ENCODE results near the gene PDIA4.
A peak's percentile ranks its signal among the peaks of the same experiment; 100 is the strongest.
"Not testable (repeated sequence)": the region's sequence is repeated elsewhere in the genome, so short reads cannot be mapped to it uniquely, and the experiment has no call there.

The PDIA4 gene

DNA sequence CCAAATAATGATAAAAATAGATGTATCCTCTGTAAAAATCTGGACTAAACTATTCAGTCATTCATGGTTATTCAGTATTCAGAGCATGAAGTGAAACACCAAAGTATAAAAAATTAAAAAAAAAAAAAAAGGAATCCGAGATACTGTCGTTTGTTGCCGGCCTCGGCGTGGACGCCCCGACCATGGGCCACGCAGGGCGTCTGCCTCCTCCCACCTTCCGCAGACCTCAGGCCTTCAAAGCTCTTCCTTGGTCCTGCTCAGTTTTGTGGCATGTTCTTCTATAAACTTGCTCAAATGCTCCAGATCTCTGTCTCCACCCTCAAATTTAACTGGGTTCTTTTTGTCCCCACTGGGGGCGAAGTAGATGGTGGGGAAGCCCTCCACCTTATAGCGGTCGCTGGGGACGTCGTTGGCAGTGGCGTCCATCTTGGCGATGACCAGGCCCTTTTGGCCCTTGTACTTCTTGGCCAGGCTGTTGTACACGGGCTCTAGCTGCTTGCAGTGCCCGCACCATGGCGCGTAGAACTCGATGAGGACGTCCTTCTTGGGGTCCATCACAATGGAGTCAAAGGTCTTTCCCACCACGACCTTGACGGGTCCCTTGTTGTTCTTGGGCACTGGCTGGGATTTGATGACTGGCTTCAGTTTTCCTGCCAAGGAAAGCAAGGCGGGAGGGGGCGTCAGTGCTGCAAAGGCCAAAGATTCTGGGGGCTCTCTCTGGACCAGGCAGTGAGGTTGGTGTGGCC, 24.6 kb downstream of the PDIA4 start:
- DNase-seq (ENCODE audit: low spot score) = no peak

DNA sequence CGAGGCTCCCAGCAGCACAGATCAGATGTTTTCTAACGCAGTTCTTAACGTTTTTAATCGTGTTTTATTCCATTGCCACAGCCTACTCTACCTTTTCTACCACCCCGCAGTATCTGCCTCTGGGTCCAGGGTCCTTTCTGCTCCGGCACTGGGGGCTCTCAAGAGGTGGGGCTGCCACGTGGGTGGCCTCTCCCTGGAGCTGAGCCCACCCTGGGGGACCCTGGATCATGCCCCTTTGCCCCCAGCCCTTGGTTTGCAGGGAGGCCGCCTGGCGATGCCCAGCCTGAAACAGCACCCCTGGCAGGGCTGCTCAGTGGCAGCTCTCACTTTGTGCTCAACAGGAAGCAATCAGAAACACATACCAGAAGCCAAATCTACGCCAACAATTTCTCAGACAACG, 25.3 kb downstream of the PDIA4 start:
- no peak for DNase-seq (ENCODE audit: low spot score)

GRCh38 chr7:149002604-149003003, 25.7 kb downstream of the PDIA4 start:
- DNase-seq (ENCODE audit: low spot score) = no peak

DNA sequence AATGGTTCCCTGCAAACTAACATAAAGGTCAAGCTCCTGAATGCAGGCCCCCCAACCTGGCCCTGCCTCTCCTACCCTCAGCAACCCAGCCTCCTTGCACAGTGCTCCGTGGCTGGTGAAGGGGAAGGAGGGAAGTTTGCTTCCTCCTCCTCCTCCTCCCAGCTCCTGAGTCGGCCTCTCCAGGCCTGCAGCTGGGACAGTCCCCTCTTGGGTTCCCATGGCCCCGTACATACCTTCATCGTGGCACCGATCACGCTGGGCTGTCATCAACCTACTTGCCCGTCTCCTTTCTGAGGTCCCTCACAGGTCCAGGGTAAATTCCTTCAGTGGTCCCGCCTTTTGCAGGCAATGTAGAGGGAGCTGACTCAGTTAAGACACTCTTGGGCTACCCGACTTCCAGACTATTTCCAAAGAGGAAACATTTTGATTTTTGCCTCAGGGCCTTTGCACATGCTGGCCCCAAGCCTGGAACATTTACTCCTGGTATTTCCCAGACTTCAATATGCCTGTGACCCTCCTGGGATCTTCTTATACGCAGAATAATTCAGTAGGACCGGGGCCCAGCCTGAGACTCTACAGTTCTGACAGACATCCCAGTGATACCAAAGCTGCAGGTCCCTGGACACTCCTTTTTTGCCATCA, 26.8 kb downstream of the PDIA4 start:
- no peak for DNase-seq (ENCODE audit: low spot score)

- no peak for DNase-seq (ENCODE audit: low spot score)
Observed at GRCh38 chr7:149000961-149001360, 27.3 kb downstream of the PDIA4 start.

DNA sequence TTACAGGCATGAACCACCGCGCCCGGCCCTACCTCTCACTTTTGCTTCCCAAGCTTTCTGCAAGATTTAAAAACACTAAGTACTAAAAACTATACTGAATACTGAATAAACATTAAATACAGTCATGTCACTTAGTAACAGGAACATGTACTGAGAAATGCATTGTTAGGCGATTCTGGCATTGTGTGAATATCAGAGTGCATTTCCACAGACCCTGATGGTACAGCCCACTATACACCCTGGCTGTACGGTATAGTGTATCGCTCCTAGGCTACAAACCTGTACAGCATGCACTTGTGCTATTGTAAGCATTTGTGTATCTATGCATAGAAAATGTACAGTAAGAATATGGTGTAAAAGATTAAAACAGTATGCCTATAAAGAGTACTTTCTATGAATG, 29.1 kb downstream of the PDIA4 start:
- no peak for DNase-seq (ENCODE audit: low spot score)

DNA sequence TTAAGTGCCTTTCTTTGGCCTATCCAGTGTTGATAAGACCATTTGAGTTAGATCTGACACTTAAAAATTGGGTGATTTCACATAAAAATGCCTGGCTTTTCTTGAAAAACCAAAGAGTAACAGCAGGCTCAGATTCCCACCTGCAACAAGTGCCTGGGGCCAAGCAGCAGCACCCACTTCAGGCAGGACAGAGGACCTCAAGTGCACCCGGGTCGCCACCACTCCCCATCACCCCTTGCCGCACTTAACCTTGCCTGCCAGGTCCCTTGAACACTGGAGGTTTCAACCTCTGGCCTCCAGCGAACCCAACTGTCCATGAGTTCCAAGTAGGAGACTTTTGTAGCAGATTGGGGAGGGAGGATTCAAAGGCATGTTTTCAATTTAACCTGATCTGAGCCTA, 30.8 kb downstream of the PDIA4 start:
- DNase-seq (ENCODE audit: low spot score) = no peak

GRCh38 chr7:148994576-148994975, 33.7 kb downstream of the PDIA4 start:
- no peak for DNase-seq (ENCODE audit: low spot score)

DNA sequence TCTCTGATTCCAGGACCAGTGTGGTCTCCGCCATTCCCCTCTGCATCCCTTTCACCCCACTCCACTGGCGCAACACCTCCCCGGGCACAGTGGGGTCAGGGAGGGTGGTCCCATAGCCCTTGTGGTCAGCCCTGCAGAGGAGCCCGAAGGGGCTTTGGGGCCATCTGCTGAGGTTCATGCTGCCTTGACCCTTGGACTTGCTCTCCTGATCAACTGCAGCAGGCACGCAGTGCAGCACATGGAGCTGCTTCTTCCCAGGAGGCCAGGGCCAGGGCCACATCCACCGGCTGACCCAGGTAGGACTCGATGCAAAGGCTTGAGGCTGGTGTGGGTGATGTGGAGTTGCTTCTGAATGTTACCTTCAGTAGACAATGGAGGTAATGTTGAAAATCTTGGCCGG, 35.1 kb downstream of the PDIA4 start:
- DNase-seq (ENCODE audit: low spot score) = no peak

DNA sequence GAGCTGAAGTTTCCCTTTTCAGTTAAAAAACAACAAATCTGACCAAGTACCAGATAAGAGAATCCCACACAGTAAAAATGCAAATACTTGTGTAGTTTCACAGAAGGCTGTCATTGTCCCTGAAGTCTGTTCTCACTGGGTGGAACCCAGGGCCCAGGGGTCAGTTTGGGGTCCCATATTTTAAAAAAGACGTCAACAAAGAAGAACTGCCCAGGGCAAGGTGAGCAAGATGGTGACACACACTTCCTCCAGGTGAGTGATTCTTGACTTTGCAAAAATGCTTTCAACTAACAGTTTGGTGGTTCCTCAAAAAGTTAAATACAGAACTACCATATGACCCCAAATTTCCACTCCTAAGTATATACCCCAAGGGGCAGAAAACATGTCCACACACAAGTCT, 36.8 kb downstream of the PDIA4 start:
- DNase-seq (ENCODE audit: low spot score) = no peak

DNA sequence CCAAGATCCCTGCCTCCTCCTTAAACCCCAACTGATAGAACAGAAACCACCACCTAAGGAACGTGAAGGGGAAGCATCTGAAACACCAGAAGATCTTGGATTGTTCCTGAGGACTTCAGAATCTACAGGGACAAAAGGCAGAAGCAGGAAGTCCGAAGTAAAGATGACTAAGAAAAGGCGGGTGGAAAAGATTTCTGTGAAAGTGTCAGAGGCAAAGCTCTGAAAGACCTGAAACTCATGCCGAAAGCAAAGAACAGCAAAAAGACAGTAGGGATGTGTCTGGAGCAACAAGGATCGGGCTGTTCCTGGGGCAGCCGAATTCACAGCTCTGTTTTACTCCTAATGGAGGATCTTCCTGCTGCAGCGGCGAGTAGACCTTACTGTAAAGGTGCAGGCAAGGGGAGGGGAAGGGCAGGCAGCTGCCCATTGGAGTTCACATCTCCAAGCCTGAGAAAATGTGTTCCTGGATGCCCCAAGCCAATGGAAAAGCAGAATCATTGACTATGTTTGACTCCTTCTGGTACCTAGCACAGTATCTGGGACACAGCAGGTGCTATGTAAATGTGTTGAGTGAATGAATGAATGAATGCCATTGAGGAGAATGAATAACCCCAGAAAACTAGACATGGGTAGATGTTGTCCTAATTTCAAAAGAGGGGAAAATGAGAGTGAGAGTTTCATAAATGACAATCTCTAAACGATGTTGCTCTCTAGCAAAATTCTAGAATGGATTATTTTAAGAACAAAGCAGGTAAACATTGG, 40.4 kb downstream of the PDIA4 start:
- DNase-seq (ENCODE audit: low spot score) = peak; percentile 58

DNA sequence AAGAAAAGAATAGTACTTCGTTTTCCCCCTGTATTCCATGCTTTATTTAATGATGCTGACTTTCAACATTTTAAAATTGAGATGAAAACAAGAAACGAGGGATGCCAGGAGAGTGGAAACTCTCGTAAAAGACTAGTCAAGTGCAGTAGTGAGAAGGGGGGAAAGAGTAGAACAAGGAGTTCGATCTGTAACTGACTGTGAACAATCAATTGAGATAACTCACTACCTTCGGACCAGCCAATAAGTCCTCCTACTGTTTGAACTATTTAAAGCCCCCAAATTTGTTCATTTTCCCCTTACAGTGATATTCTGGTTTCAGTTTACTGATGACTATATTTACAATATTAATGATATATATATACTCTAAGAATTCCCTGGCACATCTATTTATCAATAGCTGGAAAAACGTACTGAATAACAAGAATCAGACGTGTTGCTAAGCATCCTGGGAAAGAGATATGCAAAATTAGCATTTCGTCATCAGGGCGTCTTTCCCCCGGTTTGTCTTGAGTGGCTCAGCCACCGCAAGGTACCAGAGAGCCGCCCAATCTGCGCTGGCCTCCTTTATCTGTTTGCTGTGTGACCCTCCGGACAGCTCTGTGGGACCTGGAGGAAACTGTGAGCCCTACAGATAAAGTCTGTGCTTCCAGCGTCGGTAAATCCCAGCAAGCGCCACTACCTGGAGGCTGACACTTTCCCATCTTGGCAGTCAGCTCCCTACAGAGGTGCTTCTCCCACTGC, 41.1 kb downstream of the PDIA4 start:
- DNase-seq (ENCODE audit: low spot score) = peak; percentile 94

GRCh38 chr7:148986742-148987009, 41.6 kb downstream of the PDIA4 start:
- no peak for DNase-seq (ENCODE audit: low spot score)

DNA sequence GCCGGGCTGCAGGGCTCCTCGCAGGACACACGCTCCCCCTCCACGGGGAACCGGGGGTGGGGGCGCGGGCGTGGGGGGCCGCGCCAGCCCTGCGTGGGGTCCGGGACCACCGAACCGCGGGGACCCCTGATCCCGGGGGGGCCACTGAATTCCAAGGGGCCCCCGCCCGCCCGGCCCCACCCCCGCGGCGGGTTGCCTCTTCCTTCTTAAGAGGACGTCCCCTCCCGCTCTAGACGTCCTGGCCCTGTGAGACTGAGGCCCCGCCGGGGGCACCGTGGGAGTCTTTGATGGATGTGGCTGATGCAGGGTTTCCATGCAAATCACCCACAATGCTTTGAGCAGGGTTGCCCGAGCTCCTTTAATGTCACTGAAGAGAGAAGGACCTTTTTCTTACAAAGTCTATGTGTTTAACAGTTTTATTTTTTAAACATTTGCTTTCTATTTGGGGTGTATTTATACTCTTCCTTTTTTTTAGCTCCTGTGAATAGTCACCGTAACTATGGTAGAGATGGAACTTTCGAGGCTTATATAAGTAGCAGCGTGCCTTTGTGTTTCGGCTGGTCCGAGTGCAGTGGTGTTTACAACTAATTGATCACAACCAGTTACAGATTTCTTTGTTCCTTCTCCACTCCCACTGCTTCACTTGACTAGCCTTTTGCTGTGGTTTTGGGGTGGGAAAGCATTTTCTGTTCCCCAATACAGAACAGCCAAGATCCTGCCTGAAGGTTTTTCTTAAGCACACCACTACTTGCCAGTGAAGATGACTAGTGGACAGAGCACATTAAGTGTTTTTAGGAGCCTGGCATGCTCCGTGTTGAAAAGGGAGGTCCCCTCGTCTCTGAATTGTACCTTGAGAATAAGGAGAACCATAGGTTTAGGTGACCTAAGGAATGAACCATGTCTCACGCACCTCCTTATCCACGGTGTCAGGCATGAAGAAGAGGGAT, 44.8 kb downstream of the PDIA4 start:
- DNase-seq (ENCODE audit: low spot score) = peak; percentile 86

DNA sequence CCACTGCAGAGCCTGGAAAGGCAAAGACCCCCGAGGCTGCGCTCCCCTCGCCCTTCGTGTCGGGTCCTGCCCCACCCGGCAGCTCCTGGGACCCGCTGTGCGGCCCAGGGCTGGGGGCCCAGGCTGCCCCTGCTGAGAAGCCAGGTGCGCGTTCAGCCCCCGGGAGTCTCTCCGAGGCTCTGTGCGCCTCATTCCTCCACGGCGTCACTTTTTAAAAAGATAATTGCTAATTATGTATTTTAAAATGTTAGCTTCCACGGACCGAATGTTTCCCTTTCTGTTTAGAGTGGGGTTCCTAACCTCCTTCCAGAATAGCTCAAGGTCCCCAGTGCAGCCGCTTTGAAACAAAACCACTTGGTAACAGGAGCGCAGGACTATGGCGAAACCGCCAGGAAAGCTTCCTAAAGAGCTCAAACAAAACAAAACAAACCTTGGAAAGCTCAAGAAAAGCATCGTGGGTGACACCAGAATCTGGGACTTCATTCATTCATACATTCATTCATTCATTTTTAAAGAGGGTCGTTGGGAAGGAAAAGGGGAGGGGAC, 45.6 kb downstream of the PDIA4 start:
- DNase-seq (ENCODE audit: low spot score) = peak; percentile 52

- no peak for DNase-seq (ENCODE audit: low spot score)
Observed at GRCh38 chr7:148979827-148980226, 48.5 kb downstream of the PDIA4 start.

GRCh38 chr7:148979072-148979471, 49.2 kb downstream of the PDIA4 start:
- not testable (repeated sequence) for DNase-seq (ENCODE audit: low spot score)

GRCh38 chr7:148978091-148978490, 50.2 kb downstream of the PDIA4 start:
- no peak for DNase-seq (ENCODE audit: low spot score)

- DNase-seq (ENCODE audit: low spot score) = no peak
Observed at GRCh38 chr7:148975896-148976295, 52.4 kb downstream of the PDIA4 start.

DNA sequence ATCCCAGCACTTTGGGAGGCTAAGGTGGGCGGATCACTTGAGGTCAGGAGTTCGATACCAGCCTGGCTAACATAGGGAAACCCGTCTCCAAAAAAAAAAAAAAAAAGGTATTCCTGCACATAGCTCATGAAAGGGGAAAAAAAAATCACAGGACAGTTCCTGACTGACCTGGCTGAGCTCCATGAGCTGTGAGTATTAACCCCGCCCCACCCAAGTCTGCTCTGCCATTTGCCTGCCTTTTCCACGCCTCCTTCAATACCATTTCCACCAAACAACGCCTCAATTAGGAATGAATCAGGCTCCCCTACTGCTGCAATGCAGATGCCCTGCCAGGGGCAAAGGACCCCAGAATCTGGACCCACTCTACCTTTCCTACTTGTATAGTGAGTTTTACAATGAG, 55.0 kb downstream of the PDIA4 start:
- DNase-seq (ENCODE audit: low spot score) = no peak

GRCh38 chr7:148972375-148972774, 55.9 kb downstream of the PDIA4 start:
- no peak for DNase-seq (ENCODE audit: low spot score)
